GM18499 (cell line): ENCODE results near the gene POLG2.
"Not testable (repeated sequence)": the region's sequence is repeated elsewhere in the genome, so short reads cannot be mapped to it uniquely, and the experiment has no call there.

Source experiments
- ATAC-seq: cut with Tn5 transposase; IDR thresholded peaks from one replicate; pipeline ENCODE4 v1.9.1; 2021; ENCODE audit warnings: moderate number of reproducible peaks; ENCODE audit not compliant: insufficient read depth, unreplicated experiment

The POLG2 gene

GRCh38 chr17:64506201-64506575 lies 9.3 kb upstream of the POLG2 start, which contains the start of gene DDX5:
Gene DDX5 (minus strand): TSS chr17:64506289. CDS start chr17:64506119, 170 bp downstream.
- peak; percentile 35 for ATAC-seq

DNA sequence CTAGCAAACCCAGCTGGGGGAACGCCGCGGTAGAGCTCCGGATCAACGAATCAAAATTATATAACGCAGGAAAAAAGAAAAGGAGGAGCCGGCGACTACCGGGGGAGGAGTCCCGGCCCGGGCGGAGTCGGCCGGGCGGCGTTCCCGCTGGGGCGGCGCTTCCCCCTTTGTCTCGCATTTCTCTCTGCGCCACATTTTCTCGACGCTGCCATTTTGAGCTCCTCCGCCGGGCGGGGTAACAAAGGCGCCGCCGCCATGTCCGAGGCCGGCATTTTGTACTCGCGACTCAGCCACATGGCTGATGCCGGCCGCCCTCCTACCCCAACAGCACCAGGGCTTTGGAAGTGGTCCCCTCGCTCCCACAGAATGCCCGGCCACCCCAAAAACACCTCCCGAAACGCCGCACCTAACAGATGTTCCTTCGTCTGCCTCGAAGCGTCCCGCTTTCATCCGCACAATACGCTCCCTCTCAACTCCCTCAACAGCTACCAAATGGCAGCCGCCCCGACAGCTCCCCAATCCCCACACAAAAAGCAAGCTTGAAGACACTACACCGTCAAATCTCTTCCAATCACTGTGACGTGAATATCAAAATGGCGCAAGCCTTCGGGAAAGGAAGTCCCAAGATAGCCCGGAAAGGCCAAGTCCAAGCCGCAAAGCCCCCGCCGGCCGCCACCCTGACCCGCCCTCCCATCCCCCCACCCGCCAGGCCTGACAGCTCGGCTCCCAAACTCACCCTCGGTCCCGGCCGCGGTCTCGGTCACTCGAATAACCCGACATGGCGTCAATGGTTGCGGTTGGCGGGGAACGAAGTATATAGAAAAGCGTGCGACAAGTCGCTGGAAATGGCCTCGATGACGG lies 8.7 kb upstream of the POLG2 start:
- no peak for ATAC-seq

GRCh38 chr17:64504769-64505339 lies 8.0 kb upstream of the POLG2 start:
- ATAC-seq, result no peak

DNA sequence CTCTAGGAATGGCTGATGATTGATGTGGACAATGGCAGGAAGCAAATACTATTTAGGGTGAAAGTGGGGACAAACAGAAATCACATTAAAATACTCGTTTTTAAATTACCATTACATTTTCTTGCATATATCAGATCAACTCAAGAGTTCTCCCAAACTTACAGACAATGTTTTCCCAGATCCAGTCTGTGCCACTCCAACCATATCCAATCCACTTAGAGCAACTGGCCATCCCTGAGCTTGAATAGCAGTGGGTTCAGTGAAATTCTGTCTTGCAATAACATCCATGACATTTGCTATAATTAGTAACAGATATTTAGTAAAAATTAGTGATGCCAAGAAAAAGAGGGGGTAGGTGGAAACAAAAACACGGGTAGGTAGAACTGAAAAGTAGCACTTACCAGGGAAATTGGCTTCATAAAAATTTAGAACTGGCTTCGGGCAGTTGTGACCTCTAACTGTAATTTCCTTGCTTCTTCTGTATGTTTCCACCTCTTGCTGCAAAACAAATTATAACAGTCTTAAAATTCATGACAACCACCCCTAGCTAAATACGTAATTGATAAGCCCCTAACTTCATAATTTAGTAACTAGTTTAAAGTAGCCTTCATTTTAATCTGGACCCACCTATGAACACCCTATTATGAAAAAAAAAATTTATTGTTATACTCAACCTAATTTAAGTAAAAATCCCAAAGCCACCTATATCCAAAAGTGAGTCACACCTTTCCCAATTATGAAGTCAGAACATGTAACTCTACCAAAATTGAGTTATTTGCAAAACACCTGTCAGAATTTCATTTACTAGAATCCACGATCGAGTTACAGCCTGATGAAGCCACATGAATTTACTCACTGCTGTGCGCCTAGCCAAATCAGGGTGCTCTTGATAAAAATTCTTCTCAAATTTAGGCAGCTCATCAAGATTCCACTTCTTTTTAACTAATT lies 7.2 kb upstream of the POLG2 start:
- no peak for ATAC-seq

GRCh38 chr17:64503341-64503740 lies 6.5 kb upstream of the POLG2 start:
- no peak for ATAC-seq

GRCh38 chr17:64502809-64503208 lies 6.0 kb upstream of the POLG2 start:
- ATAC-seq, result no peak

GRCh38 chr17:64502021-64502420 lies 5.2 kb upstream of the POLG2 start:
- no peak for ATAC-seq

DNA sequence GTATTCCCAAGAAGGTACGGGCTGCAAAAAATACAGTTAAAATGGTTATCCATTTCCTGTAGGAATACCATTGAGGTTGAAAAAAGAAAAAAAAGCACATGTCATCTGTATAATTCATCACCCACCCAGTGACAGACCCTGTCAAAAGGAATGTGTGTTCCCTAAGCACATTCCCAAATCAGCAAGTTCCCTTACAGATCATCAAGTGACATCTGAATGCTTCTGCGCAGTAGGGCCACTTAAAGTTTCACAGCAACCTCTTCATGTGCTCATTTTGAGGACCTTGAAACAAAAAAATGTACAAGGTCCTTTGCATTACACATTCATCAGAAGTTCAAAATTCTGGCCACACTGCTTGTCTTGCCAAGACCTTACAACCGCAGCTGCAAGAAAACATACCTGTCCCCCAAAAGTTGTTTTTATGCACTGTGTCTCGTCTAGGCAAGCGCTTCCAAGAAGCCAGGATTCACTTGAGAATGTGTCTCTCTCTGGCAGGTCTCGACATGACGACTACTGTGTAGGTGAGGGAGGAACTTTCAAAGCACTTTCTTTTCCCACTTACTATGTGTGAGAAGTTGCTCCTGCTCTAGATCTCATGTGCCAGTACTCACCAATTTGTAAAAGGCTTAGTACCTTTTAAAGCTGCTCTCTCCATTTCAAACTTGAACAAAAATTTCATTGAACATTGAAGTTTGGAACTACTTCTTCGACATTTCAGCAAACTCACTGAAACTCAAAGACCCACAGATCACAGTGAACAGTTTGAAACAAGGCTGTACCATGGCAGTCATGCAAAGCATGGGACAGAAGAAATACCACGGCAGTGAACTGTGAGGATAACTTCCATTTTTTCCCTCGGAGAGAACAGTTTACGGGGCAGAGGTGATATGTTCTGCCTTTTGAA lies 4.3 kb upstream of the POLG2 start:
- ATAC-seq, result no peak

DNA sequence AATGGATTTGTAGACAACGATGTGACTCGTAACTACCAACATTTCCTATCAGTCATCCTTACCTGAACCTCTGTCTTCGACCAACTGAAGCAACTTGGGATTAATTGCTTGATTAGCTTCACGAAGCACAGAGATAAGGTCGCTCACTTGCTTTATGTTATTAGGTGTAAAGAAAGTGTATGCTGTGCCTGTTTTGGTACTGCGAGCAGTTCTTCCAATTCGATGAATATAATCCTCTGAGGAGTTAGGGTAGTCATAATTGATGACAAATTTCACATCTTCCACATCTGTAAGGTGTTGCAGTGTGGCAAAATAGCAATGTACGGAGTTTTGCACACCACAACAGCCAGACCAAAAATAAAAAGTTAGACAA lies 3.6 kb upstream of the POLG2 start:
- no peak for ATAC-seq

- ATAC-seq, result no peak
These were observed 3.1 kb upstream of the POLG2 start for GRCh38 chr17:64499805-64500486.

- no peak for ATAC-seq
These were observed 1.7 kb upstream of the POLG2 start for GRCh38 chr17:64498308-64499203.

DNA sequence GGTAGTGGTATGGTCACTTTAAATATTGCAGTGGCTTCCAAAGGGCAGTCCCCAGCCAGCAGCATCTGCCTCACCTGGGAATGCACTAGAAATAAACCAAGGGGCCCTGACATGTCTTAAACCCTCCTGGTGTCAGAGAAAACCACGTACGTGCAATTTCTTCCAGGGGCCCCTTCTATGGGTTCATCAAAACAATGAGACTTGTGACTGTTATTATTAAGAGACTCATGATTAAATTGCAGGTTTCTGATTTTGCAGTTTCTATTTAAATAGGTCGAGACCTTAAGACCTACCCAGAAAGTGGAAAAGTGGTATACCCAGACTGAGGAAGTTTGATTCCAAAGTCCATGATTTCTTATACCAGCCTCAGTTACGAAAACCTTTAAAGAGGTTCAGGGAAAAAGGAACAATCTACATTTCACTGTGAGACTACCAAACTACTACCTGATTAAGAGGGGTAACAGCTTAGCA lies 746 bp upstream of the POLG2 start:
- no peak for ATAC-seq

GRCh38 chr17:64496348-64496785 lies 487 bp downstream of the POLG2 start:
- no peak for ATAC-seq

GRCh38 chr17:64495300-64495699 lies 1.6 kb downstream of the POLG2 start:
- not testable (repeated sequence) for ATAC-seq

- ATAC-seq, result no peak
These were observed 2.7 kb downstream of the POLG2 start for GRCh38 chr17:64494121-64494520.

DNA sequence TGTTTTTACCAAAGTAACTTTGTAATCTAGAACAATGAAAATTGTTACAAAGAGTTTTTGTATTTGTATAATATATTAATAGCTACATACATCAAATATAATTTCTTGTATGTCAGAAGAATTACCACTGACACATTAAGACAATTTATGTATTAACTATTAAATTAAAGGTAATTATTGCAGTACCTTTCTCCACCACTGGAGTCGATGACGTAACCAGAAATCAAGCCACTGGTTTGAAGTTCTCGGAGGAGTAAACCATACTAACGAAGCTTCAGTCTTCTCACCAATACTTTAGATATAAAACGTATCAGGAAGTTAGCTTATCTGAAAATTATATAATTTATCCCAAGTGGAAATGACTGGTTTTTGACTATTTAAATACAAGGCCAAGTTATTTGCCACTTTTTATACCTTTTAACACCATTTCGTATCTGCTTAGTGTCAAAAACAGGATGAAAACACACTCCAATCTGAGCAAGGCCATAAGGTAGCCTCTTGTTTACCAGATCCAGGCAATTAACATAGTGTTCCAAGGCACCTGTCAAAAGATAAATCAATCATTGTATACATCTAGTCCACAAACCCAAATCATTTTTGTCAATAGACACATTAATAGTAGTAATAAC lies 4.3 kb downstream of the POLG2 start:
- no peak for ATAC-seq

DNA sequence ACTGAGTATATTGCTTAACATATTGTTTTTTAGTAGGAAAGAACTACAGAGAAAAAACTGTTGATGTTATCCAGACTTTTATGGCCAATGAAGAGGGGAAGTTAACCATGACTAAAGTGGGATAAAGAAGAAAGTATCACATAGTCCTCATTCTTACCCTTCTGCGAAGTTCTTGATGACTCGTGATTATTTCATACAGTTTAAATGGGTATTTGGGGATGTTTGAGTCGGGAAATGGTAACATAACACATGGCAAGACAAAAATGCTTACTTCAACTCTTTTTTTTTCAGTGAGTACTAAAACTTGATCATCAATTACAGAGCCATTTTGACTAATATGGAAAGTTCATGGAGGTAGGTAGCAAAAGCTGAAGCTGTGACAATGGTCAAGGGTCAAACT lies 4.9 kb downstream of the POLG2 start:
- no peak for ATAC-seq
